Spinal cord (tissue), 10 donors: ENCODE results near the gene PIK3R5. TPM values are rescaled to one million over a fixed set of nuclear protein-coding genes. Genes with fewer than 3 reads are reported as not detected.
A peak's percentile ranks its signal among the peaks of the same experiment; 100 is the strongest.

ENCODE experiments used
- DNase-seq, 6 donors: peaks; one replicate each; pipeline versions ENCODE4 v3.0.0 to v3.0.0-alpha.2; 2013 to 2015; ENCODE audit warnings: low spot score in 6 of 6, low read depth in 4 of 6
- H3K27ac ChIP-seq: one replicate; pipeline ENCODE4 v1.5.1; 2013; ENCODE audit warnings: low read depth, low read length, control low read depth
- H3K27me3 ChIP-seq: one replicate; pipeline ENCODE4 v1.6.1; 2013; ENCODE audit warnings: low read length; ENCODE audit not compliant: control insufficient read depth, insufficient read depth
- H3K36me3 ChIP-seq: one replicate; pipeline ENCODE4 v1.6.1; 2013; ENCODE audit warnings: low read length; ENCODE audit not compliant: control insufficient read depth, insufficient read depth
- H3K4me1 ChIP-seq: one replicate; pipeline ENCODE4 v1.6.1; 2013; ENCODE audit warnings: low read length; ENCODE audit not compliant: control insufficient read depth, insufficient read depth
- H3K4me3 ChIP-seq: one replicate; pipeline ENCODE4 v1.5.1; 2013; ENCODE audit warnings: low read depth, low read length, control low read depth
- H3K9me3 ChIP-seq: one replicate; pipeline ENCODE4 v1.6.1; 2013; ENCODE audit warnings: low read length; ENCODE audit not compliant: control insufficient read depth, insufficient read depth
- WGBS: methylation state at CpG from one replicate; pipeline ENCODE4 v1.1.5; 2013; ENCODE audit warnings: missing lambda C conversion rate; ENCODE audit not compliant: insufficient coverage; 5-methylcytosine and 5-hydroxymethylcytosine counted together
- polyA plus RNA-seq, 2 donors: library from polyadenylated mRNA; unstranded; fragments of 120-200 nt; gene quantifications; one replicate each; pipeline ENCODE4 v1.2.1, GENCODE V29; 2013; ENCODE audit not compliant: insufficient read length in 2 of 2
- total RNA-seq, 2 donors: library from RNA; depleted of rRNA in 1 of 2; stranded (reverse); fragments of 120-200 nt in 1 of 2; fragments of >200 nt in 1 of 2; gene quantifications; one replicate each; pipeline versions ENCODE4 v1.2.3 to v1.2.4, GENCODE V29; 2013 to 2014
- donor health status: healthy.

The PIK3R5 gene
- total and polyA plus RNA-seq, 4 donors, result 2.5 to 3.3 (median 2.7) TPM

DNA sequence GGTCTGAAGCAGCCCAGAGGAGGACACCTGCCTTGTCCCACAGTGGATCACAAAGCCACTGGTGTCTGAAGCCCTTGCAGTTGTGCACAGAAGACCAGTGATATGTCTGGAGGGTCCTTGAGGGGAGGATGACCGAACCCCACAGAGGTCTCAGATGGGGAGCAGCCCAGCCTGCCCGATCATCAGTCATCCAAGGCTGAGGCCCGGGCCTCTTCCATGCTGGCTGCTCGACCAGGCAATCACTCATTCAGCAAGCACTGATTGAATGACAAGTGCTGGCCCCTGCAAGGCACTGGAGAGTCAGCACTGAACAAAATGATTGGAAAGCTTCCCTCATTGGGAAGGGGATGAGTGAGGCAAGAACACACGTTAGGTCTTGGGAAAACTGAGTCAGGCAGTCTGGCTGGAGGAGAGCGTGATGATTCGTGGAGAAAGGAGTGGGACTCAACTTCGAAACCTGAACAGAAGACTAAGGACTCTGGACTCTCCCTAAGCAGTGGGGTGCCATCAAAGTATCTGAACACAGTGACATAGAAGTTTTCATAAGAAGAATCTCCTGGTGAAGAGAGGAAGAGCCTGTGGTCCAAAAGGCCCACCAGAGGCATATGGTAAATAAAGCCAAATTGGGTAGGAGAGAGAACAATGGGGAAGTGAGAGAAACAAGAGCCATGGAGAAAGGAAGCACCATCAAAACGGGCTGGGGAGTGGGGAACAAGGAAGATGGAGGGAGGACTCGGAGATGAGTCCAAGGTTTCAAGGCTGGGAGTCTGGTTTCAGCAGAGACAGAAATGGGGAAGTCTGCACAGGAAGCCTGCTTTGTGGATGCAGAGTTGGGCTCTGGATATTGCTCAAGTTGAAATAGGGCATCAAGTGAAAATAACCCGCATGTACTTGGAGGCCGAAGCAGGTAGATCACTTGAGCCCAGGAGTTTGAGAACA lies 10.2 kb downstream of the PIK3R5 start:
- Histone ChIP-seq H3K36me3 (no peaks in the 10 kb centered on the region), H3K27me3 (no peaks in the 10 kb centered on the region), H3K4me3 (no peak overlapping the region), H3K27ac (no peak overlapping the region), H3K9me3 (no peaks in the 10 kb centered on the region), H3K4me1 (no peaks in the 10 kb centered on the region)
- peak in 1 of 6 donors; percentile 6 for DNase-seq
- WGBS, result 89% methylated on average over 12 of the region's 12 CpGs

DNA sequence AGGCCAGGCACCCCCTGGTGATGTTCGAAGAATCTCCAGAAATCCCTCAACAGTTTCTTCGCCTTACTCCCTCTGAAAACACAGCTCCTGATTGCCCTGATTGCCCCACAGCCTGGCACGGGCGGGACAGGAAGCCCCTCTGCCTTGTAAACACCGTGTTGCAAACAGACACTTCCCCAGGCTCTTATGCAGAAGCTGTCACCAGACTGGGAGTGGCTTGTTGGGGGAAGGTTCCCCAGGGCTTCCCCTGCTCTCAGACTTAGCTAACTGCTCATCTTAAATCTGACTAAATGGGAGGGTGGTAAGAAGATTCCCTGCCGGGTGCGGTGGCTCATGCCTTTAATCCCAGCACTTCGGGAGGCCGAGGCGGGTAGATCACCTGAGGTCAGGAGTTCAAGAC lies 11.2 kb downstream of the PIK3R5 start:
- Histone ChIP-seq H3K27me3 (no peaks in the 10 kb centered on the region), H3K27ac (no peak overlapping the region), H3K4me1 (no peaks in the 10 kb centered on the region), H3K9me3 (no peaks in the 10 kb centered on the region), H3K4me3 (no peak overlapping the region), H3K36me3 (no peaks in the 10 kb centered on the region)
- 46% methylated on average over 8 of the region's 10 CpGs for WGBS
- peak in 1 of 6 donors; percentile 12 for DNase-seq

DNA sequence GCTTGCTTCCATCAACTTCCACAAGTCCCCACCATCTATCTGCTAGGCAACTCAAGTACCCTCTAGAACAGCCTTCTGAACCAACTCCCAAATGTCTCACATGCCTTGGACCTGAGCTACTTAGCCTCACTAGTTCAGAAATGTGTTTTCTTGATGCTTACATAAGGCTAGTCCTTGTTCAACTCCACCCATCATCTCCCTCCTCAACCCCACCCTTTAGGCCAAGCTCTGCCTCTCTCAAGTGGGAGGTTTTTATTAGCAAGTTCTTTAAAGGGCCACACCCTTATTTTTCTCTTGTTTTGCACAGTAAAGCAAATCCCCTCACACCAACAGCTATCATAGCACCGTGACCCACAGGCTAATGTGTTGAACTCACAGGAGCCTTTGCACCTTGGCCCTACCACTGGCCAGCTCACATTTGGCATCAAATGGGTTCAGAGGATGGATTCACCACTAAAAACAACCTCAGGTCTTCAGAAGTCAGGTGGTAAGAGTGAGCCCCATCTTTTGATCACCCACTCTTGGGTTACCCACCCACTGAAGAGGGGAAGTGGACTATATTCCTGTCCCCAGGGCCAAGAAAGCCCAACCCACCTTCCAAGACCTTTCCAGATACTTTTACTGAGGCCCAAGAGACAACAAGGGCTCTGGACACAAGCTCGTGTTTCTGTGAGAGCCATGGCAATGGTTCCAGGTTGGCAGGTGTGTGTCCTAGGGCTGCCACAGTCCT lies 12.2 kb downstream of the PIK3R5 start:
- Histone ChIP-seq H3K27ac (no peak overlapping the region), H3K4me1 (no peaks in the 10 kb centered on the region), H3K36me3 (no peaks in the 10 kb centered on the region), H3K9me3 (no peaks in the 10 kb centered on the region), H3K27me3 (no peaks in the 10 kb centered on the region), H3K4me3 (no peak overlapping the region)
- 91% methylated on average over 2 of the region's 2 CpGs for WGBS
- no peak for DNase-seq

DNA sequence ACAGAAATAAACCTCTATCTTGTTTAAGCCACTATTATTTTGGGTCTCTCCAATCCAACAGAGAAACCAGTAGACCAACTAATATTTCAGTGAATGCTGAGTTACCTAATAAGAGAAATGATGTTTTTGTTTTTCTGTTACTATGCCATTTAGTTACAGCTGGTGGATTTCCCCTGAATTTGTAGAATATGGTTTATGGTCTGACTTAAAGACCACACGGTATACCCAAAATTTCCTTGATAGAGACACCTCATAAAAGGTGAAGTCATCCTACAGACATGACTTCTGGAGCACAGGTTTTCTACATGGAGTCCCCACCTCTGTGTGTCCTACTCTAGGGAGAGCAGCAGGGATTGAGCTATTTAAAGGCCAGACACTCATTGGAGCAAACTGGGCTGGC lies 13.3 kb downstream of the PIK3R5 start:
- Histone ChIP-seq H3K4me1 (no peaks in the 10 kb centered on the region), H3K4me3 (no peak overlapping the region), H3K27ac (no peak overlapping the region), H3K9me3 (no peaks in the 10 kb centered on the region), H3K36me3 (no peaks in the 10 kb centered on the region), H3K27me3 (no peaks in the 10 kb centered on the region)
- no CpG with 5 or more reads among the region's 1 CpG for WGBS
- no peak for DNase-seq

DNA sequence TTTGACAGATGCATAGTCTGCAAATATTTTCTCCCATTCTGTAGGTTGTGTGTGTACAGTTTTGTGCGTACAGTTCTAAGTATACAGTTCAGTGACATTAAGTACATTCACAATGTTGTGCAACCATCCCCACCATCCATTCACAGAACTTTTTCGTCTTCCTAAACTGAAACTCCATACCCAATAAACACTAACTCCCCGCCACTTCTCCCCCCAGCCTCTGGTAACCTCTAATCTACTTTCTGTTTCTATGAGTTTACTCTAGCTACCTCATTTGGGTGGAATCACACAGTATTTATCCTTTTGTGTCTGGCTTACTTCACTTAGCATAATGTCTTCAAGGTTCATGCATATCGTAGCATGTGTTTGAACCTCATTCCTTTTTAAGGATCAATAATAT lies 14.3 kb downstream of the PIK3R5 start:
- H3K4me3 ChIP-seq, result no peak overlapping the region
- WGBS, result 92% methylated on average over 2 of the region's 4 CpGs
- no peaks in the 10 kb centered on the region for H3K27me3 ChIP-seq
- H3K9me3 ChIP-seq, result no peaks in the 10 kb centered on the region
- DNase-seq, result no peak
- H3K4me1 ChIP-seq, result no peaks in the 10 kb centered on the region
- no peak overlapping the region for H3K27ac ChIP-seq
- no peaks in the 10 kb centered on the region for H3K36me3 ChIP-seq

DNA sequence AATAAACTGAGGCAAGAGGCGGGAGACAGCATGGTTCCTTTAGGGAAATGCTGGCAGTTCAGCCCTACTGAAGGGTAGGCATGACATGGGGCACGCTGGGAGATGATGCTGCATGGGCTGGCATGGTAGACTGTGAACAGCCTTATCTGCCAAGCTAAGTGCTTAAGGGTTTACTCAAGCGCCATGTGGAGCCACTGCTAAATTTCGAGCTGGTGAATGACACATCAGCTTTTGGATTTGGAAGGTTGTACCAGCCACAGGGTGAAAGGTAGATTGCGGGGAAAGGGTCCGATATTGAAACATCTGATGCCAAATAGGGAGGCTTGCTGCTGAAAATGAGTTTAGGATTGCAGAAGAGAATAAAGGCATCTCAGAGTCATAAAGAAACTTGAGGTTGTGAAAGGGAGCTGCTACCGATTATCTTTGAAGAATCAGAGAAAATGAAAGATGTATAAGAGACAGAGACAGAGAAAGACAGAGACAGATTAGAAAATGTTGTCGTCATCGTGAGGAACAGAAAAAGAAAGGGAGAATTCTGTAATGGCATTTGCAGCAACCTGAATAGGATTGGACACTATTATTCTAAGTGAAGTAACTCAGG lies 16.3 kb downstream of the PIK3R5 start:
- H3K9me3 ChIP-seq, result no peaks in the 10 kb centered on the region
- 95% methylated on average over 9 of the region's 9 CpGs for WGBS
- H3K36me3 ChIP-seq, result no peaks in the 10 kb centered on the region
- H3K4me1 ChIP-seq, result no peaks in the 10 kb centered on the region
- no peak overlapping the region for H3K4me3 ChIP-seq
- DNase-seq, result no peak
- H3K27ac ChIP-seq, result no peak overlapping the region
- no peaks in the 10 kb centered on the region for H3K27me3 ChIP-seq

DNA sequence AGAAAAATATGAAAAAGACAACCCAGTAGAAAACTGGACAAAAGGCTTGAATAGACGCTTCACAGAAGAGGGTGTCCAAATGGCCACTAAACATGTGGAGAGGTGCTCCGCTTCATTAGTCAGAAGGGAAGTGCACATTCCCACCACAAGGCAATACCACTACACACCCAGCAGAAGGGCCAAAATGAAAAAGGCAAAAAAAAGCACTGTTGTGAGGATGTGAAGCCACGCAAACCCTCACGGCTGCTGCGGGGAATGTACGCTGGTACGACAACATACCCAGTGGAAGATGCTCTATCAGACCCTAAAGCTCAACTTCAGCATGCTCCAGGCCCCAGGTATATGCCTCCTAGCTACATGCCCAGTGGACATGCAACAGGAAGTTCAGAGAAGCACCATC lies 17.0 kb downstream of the PIK3R5 start:
- Histone ChIP-seq H3K27me3 (no peaks in the 10 kb centered on the region), H3K4me1 (no peaks in the 10 kb centered on the region), H3K9me3 (no peaks in the 10 kb centered on the region), H3K27ac (no peak overlapping the region), H3K4me3 (no peak overlapping the region), H3K36me3 (no peaks in the 10 kb centered on the region)
- DNase-seq, result no peak
- WGBS, result 91% methylated on average over 6 of the region's 7 CpGs

DNA sequence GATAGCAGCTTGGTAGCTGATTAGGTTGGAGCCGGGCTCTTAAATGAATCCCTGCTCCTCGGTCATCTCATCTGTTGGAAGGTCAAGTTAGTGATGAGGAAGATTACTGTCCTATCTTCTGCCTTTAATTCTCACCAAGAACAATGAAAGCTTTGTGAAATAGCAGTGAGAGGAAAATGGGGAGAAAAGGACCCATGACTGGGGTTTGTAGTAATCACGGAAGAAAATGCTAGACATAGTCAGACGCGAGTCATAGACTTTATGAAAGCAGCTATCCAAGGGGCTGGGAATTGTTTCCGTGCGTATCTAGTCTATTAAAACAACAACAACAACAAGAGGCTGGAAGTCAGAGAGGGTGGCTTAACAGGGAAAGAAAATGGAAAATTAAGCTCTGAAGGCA lies 18.3 kb downstream of the PIK3R5 start:
- Histone ChIP-seq H3K27ac (no peak overlapping the region), H3K27me3 (no peaks in the 10 kb centered on the region), H3K4me3 (no peak overlapping the region), H3K4me1 (no peaks in the 10 kb centered on the region), H3K9me3 (no peaks in the 10 kb centered on the region), H3K36me3 (no peaks in the 10 kb centered on the region)
- WGBS, result no CpG with 5 or more reads among the region's 7 CpGs
- DNase-seq, result no peak

DNA sequence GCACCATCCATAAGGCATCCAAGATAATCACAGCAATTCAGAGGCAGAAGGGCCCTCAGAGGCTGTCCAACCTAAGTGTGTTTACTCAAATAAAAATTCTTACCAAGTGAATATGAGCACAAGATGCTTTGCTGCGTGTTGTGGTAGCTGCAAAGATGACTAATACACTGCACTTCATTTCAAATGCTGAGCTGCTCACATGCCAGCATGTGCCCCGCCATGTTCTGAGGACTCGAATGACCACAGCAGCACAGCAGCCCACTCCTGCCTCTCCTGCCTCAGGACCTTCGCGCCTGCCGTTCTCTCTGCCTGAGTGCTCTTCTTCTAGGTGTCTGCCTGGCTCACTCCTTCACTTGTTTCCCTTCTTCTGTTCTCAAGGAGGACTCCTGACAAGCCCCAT lies 19.0 kb downstream of the PIK3R5 start:
- Histone ChIP-seq H3K4me1 (no peaks in the 10 kb centered on the region), H3K27ac (no peak overlapping the region), H3K27me3 (no peaks in the 10 kb centered on the region), H3K4me3 (no peak overlapping the region), H3K9me3 (no peaks in the 10 kb centered on the region), H3K36me3 (no peaks in the 10 kb centered on the region)
- DNase-seq, result no peak
- WGBS, result 97% methylated on average over 6 of the region's 6 CpGs
